T1000 (cell line): ENCODE measurements around the gene GPATCH8.

Experiments used
- DNase-seq: peaks from one replicate; lab custom pipeline; 2025; ENCODE audit warnings: mixed read lengths; lab: John Stamatoyannopoulos, UW

Gene GPATCH8

GRCh38 chr17:44451016-44451627 lies 52.1 kb downstream of the GPATCH8 start:
- DNase-seq: no peak

- DNase-seq: no peak
Measured at GRCh38 chr17:44448412-44448811, 54.8 kb downstream of the GPATCH8 start.

GRCh38 chr17:44444735-44445105 lies 58.5 kb downstream of the GPATCH8 start:
- no peak for DNase-seq

- no peak for DNase-seq
Measured at GRCh38 chr17:44442806-44443205, 60.4 kb downstream of the GPATCH8 start.

GRCh38 chr17:44439168-44439567 lies 64.0 kb downstream of the GPATCH8 start:
- DNase-seq: no peak

- DNase-seq: no peak
Measured at GRCh38 chr17:44438636-44439035, 64.6 kb downstream of the GPATCH8 start.

- no peak for DNase-seq
Measured at GRCh38 chr17:44436336-44436735, 66.9 kb downstream of the GPATCH8 start.

GRCh38 chr17:44432254-44433157 lies 70.7 kb downstream of the GPATCH8 start:
- DNase-seq: no peak

GRCh38 chr17:44424828-44425461 lies 78.3 kb downstream of the GPATCH8 start:
- no peak for DNase-seq

GRCh38 chr17:44417553-44417952 lies 85.7 kb downstream of the GPATCH8 start:
- no peak for DNase-seq

GRCh38 chr17:44416558-44417289 lies 86.5 kb downstream of the GPATCH8 start:
- no peak for DNase-seq

- DNase-seq: no peak
Measured at GRCh38 chr17:44414394-44415155, 88.6 kb downstream of the GPATCH8 start.

GRCh38 chr17:44409309-44410028 lies 93.7 kb downstream of the GPATCH8 start:
- DNase-seq: no peak

GRCh38 chr17:44408786-44409185 lies 94.4 kb downstream of the GPATCH8 start:
- no peak for DNase-seq

GRCh38 chr17:44402564-44403172 lies 100.5 kb downstream of the GPATCH8 start:
- DNase-seq: no peak

GRCh38 chr17:44400226-44400847 lies 102.9 kb downstream of the GPATCH8 start:
- no peak for DNase-seq

GRCh38 chr17:44398692-44399691 lies 104.2 kb downstream of the GPATCH8 start:
- no peak for DNase-seq
